ENCODE measurements around the gene FAM168A. TPM values are rescaled to one million over a fixed set of nuclear protein-coding genes. Genes with fewer than 3 reads are reported as not detected.
A peak's percentile ranks its signal among the peaks of the same experiment; 100 is the strongest.

FAM168A gene
- total and polyA plus RNA-seq, 9 of the 15 experiments (the other 6 are each of a cell fraction or from before 2014, with no cell fraction given): 0.44 to 7.2 (median 2.9) TPM

GRCh38 chr11:73384872-73385689 is 212.8 kb downstream of the FAM168A start (continued):
- TF ChIP-seq CTBP1 (IDR thresholded peaks at IDR 0.05; ENCODE audit: borderline replicate concordance) (peak; percentile 40; the same call in 1 of the 2 replicates), ZNF695 (CRISPR knock-in tag; IDR thresholded peaks at IDR 0.05) (no peak), MED1 (CRISPR knock-in tag; IDR thresholded peaks at IDR 0.05; ENCODE audit: borderline replicate concordance) (no peak), LEF1 (IDR thresholded peaks at IDR 0.05) (no peak), ZNF518B (CRISPR knock-in tag; IDR thresholded peaks at IDR 0.05) (no peak), MYC (IDR thresholded peaks at IDR 0.05; ENCODE audit: low read depth, low read length) (peak; percentile 43; the same call in 1 of the 2 replicates), MYC (CRISPR knock-in tag; IDR thresholded peaks at IDR 0.05; ENCODE audit: borderline replicate concordance, low read depth) (no peak), SRF (CRISPR knock-in tag; IDR thresholded peaks at IDR 0.05) (peak in 1 of 2 experiments; percentile 75; a peak in 1 of 4 replicates), ARID1B (IDR thresholded peaks at IDR 0.05) (peak; percentile 59), TGIF2 (CRISPR knock-in tag; IDR thresholded peaks at IDR 0.05) (no peak), THRA (IDR thresholded peaks at IDR 0.05) (no peak), EHMT2 (IDR thresholded peaks at IDR 0.05) (no peak), JUNB (CRISPR knock-in tag; conservative IDR thresholded peaks at IDR 0.05) (no peak), TEAD1 (CRISPR knock-in tag; IDR thresholded peaks at IDR 0.05) (no peak), NFATC3 (IDR thresholded peaks at IDR 0.05) (no peak), POLR2G (IDR thresholded peaks at IDR 0.05; ENCODE audit: low read depth, low read length) (peak; percentile 36; the same call in 1 of the 2 replicates), NR2C2 (CRISPR knock-in tag; IDR thresholded peaks at IDR 0.05) (no peak), NR2C2 (tag; IDR thresholded peaks at IDR 0.05) (peak; percentile 48; the same call in 1 of the 2 replicates), SIRT6 (IDR thresholded peaks at IDR 0.05; ENCODE audit: low read depth, low read length) (no peak), SMARCB1 (IDR thresholded peaks at IDR 0.05; ENCODE audit: insufficient read length, low read depth) (no peak), SMARCA4 (IDR thresholded peaks at IDR 0.05) (peak; percentile 26; the same call in 1 of the 2 replicates), KLF1 (tag; IDR thresholded peaks at IDR 0.05) (no peak), SMAD3 (CRISPR knock-in tag; conservative IDR thresholded peaks at IDR 0.05) (no peak), SMAD4 (CRISPR knock-in tag; conservative IDR thresholded peaks at IDR 0.05) (peak; percentile 46)
